ENCODE measurements around the gene GPR17.

The GPR17 gene

DNA sequence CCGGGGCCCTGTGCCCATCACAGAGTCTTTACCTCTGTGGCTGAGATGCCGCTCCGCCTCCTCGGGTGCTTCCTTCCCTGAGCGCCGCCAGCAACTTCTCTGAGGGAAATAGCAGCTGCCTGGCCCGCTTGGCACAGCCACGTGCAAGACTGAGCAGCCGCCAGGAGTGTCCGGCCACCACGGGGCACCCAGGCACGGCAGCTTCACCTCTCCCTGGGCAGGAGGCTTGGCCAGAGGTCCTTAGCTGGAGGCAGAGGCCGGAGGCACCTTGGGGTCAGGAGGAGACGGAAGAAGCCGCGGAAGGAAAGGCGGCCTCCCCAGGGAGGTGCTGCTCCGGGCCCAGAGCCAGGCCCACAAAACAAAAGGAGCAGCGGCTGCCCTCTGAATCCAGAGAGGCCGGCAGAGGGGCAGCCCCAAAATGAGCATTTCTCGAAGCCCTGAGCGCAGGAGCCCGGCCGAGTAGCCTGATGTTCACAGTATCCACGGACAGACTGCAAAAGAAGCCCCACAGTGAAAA lies 35.4 kb downstream of the GPR17 start:
- Histone ChIP-seq H3K27me3 (ENCODE audit: insufficient read depth, low read length) (peaks cover 27% of the 10 kb centered on the region), H3K9me3 (ENCODE audit: insufficient read depth, low read depth, low read length) (no peaks in the 10 kb centered on the region), H3K27ac (ENCODE audit: low read depth, low read length) (no peak overlapping the region), H3K9ac (ENCODE audit: low read depth, low read length) (no peak overlapping the region), H3K4me3 (ENCODE audit: low read length) (no peak overlapping the region), H3K36me3 (ENCODE audit: insufficient read depth, low read length) (no peaks in the 10 kb centered on the region), H3K4me1 (ENCODE audit: insufficient read depth, low read length) (no peaks in the 10 kb centered on the region)
- 88% methylated on average over 25 of the region's 25 CpGs for whole genome bisulfite sequencing

DNA sequence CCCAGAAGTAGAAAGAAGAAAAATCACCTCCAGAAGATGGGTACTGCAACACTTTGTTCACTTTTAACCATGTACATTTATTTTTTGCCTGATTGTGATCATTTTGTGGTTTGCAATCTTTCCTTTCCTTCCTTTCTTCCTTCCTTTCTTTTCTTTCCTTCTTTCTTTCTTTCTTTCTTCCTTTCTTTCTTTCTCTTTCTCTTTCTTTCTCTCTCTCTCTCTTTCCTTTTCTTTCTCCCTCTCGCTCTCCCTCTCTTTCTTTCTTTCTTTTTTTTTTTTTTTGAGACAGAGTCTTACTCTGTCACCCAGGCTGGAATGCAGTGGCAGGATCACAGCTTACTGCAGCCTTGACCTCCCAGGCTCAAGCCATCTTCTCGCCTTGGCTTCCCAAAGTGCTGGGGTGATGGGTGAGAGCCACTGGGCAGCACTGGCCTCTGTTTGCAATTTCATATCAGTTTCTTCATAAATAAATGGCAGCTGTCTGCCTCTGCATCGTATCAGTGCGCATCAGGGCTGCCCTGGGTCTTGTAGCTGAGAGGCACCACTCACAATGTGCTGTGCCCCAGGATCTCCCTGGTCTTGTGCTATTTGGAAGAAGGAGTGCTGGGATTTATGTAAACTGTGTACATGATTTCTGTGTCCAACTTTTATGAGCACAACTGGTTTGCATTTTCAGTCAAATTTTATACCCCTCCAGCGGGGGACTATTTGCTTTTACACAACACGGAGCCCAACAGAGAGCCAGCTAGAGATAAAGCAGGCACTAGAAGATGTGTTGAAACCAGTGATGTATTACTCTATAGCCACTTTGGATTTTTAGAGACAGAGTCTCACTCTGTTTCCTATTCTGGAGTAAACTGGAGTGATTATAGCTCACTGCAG lies 36.3 kb downstream of the GPR17 start:
- Histone ChIP-seq H3K36me3 (ENCODE audit: insufficient read depth, low read length) (no peaks in the 10 kb centered on the region), H3K4me3 (ENCODE audit: low read length) (no peak overlapping the region), H3K27ac (ENCODE audit: low read depth, low read length) (no peak overlapping the region), H3K4me1 (ENCODE audit: insufficient read depth, low read length) (no peaks in the 10 kb centered on the region), H3K27me3 (ENCODE audit: insufficient read depth, low read length) (peaks cover 18% of the 10 kb centered on the region), H3K9me3 (ENCODE audit: insufficient read depth, low read depth, low read length) (no peaks in the 10 kb centered on the region), H3K9ac (ENCODE audit: low read depth, low read length) (no peak overlapping the region)
- 93% methylated on average over 6 of the region's 6 CpGs for WGBS

DNA sequence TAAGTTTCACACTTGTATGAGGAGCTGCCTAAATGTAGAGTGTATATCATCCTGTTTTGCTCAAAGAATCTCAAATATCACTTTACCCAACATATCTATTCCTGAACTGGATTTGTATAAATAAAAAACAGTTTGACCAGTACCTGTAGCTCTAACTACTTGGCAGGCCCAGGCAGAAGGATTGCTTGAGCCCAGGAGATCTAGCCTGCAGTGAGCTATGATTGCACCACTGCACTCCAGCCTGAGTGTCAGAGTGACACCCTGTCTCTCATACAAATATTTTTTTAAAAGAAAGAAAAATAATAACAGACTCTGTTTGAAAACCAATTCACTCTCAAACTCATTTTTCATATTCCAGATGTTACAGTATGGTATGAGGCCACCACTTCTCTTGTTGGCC lies 37.1 kb downstream of the GPR17 start:
- Histone ChIP-seq H3K9ac (ENCODE audit: low read depth, low read length) (no peak overlapping the region), H3K27ac (ENCODE audit: low read depth, low read length) (no peak overlapping the region), H3K4me3 (ENCODE audit: low read length) (no peak overlapping the region), H3K9me3 (ENCODE audit: insufficient read depth, low read depth, low read length) (0 out of 2 replicates have a peak, but pooled peaks cover 2% of the 10 kb centered on the region), H3K36me3 (ENCODE audit: insufficient read depth, low read length) (no peaks in the 10 kb centered on the region), H3K27me3 (ENCODE audit: insufficient read depth, low read length) (peaks cover 10% of the 10 kb centered on the region), H3K4me1 (ENCODE audit: insufficient read depth, low read length) (no peaks in the 10 kb centered on the region)

DNA sequence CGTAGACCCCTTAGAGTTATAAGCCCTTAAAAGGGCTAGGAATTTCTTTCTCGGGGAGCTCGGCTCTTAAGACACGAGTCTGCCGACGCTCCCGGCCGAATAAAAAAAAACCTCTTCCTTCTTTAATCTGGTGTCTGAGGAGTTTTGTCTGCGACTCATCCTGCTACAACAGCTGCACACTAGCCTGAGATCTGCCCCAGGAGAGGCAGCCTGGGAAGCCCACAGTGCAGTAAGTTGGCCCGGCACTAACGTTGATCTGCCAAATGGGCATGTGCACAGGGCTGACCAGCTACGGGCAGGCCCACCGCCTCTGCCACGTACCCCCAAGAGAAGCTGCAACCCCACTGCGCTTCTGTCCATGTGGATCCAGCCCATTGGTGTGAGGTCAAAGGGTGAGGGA lies 37.8 kb downstream of the GPR17 start:
- Histone ChIP-seq H3K4me3 (ENCODE audit: low read length) (no peak overlapping the region), H3K9me3 (ENCODE audit: insufficient read depth, low read depth, low read length) (peaks cover 9% of the 10 kb centered on the region; the same call in 1 of the 2 replicates), H3K4me1 (ENCODE audit: insufficient read depth, low read length) (no peaks in the 10 kb centered on the region), H3K9ac (ENCODE audit: low read depth, low read length) (no peak overlapping the region), H3K36me3 (ENCODE audit: insufficient read depth, low read length) (no peaks in the 10 kb centered on the region), H3K27me3 (ENCODE audit: insufficient read depth, low read length) (peaks cover 3% of the 10 kb centered on the region; the same call in 1 of the 2 replicates), H3K27ac (ENCODE audit: low read depth, low read length) (no peak overlapping the region)
- WGBS = 84% methylated on average over 12 of the region's 15 CpGs

DNA sequence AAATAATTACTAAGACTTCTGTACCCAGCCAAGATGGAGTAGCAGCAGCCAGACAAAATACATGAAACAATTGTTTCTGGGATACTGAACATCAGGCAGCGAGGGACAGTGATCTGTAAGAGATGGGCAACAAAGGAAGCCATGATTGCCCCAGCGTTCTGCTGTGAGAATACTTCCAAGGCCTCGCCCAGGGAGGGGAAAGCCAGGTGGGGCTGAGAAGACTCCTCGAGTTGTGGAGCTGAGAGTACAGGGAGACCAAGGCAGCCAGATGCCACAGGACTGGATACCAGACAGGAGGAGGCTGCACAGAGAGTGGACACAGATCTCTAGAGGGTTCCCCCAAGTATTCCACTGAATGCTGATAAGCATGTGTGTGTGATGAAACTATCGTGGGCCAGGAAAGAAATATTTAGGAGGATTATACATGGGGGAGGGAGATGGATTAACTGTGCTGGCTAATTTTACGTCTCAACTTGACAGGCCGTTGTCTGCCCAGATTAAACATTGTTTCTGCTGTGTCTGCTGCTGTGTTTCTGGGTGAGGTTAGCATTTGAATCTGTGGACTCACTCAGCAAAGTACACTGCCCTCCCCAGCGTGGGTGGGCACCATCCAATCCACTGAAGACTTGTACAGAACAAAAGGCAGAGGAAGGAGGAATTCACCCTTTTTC lies 39.6 kb downstream of the GPR17 start:
- no peaks in the 10 kb centered on the region for H3K27me3 ChIP-seq (ENCODE audit: insufficient read depth, low read length)
- H3K36me3 ChIP-seq (ENCODE audit: insufficient read depth, low read length) = no peaks in the 10 kb centered on the region
- WGBS = 83% methylated on average over 8 of the region's 8 CpGs
- H3K27ac ChIP-seq (ENCODE audit: low read depth, low read length) = no peak overlapping the region
- no peaks in the 10 kb centered on the region for H3K4me1 ChIP-seq (ENCODE audit: insufficient read depth, low read length)
- no peak overlapping the region for H3K4me3 ChIP-seq (ENCODE audit: low read length)
- H3K9me3 ChIP-seq (ENCODE audit: insufficient read depth, low read depth, low read length) = peaks cover 18% of the 10 kb centered on the region
- H3K9ac ChIP-seq (ENCODE audit: low read depth, low read length) = no peak overlapping the region

DNA sequence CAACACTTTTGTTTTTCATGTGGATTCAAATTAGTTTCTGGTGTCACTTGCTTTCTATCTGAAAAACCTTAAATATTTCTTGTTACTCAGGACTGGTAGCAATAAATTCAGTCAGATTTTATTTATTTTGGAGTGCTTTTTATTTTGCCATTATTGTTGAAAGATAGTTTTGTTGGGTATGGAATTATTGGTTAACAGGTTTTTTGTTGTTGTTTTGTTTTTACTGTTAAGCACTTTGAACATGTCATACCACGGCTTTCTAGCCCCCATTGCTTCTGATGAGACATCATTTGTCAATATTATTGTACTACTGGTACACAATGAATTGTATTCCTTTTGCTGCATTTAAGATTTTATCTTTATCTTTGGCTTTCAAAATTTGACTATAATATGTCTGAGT lies 42.5 kb downstream of the GPR17 start:
- no peaks in the 10 kb centered on the region for H3K36me3 ChIP-seq (ENCODE audit: insufficient read depth, low read length)
- no peaks in the 10 kb centered on the region for H3K27me3 ChIP-seq (ENCODE audit: insufficient read depth, low read length)
- no peak overlapping the region for H3K4me3 ChIP-seq (ENCODE audit: low read length)
- no peak overlapping the region for H3K9ac ChIP-seq (ENCODE audit: low read depth, low read length)
- H3K4me1 ChIP-seq (ENCODE audit: insufficient read depth, low read length) = no peaks in the 10 kb centered on the region
- no peak overlapping the region for H3K27ac ChIP-seq (ENCODE audit: low read depth, low read length)
- H3K9me3 ChIP-seq (ENCODE audit: insufficient read depth, low read depth, low read length) = peaks cover 31% of the 10 kb centered on the region
- 86% methylated on average over 1 of the region's 1 CpG for WGBS

DNA sequence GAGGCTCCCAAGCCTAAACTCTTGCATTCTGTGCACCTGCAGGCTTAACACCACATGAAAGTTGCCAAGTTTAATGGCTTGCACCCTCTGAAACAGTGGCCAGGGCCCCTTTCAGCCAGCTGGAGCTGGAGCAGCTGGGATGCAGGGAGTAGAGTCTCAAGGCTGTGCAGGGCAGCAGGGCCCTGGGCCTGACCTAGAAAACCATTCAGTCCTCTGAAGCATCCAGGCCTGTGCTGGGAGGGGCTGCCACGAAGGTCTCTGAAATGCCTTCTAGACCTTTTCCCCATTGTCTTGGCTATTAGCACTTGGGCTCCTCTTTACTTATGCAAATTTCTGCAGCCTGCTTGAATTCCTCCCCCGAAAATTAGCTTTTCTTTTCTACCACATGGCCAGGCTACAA lies 44.7 kb downstream of the GPR17 start:
- Histone ChIP-seq H3K9me3 (ENCODE audit: insufficient read depth, low read depth, low read length) (peaks cover 31% of the 10 kb centered on the region), H3K4me3 (ENCODE audit: low read length) (no peak overlapping the region), H3K4me1 (ENCODE audit: insufficient read depth, low read length) (no peaks in the 10 kb centered on the region), H3K27me3 (ENCODE audit: insufficient read depth, low read length) (peaks cover 3% of the 10 kb centered on the region; the same call in 1 of the 2 replicates), H3K36me3 (ENCODE audit: insufficient read depth, low read length) (no peaks in the 10 kb centered on the region), H3K9ac (ENCODE audit: low read depth, low read length) (no peak overlapping the region), H3K27ac (ENCODE audit: low read depth, low read length) (no peak overlapping the region)
- WGBS = 71% methylated on average over 2 of the region's 2 CpGs

DNA sequence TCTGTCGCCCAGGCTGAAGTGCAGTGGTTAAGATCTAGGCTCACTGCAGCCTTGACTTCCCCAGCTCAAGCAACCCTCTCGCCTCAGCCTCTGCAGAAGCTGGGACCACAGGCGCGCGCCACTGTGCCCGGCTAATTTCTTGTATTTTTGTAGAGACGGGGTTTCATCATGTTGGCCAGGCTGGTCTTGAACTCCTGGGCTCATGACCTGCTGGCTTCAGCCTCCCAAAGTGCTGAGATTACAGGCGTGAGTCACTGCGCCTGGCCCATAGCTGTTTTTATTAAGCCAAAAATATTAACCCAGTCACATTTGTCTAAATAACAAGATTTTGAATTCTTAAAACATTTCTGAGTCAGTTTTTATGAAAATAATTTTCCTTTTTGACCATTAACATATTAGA lies 49.0 kb downstream of the GPR17 start:
- Histone ChIP-seq H3K4me1 (ENCODE audit: insufficient read depth, low read length) (peaks cover under 1% of the 10 kb centered on the region; the same call in 1 of the 2 replicates), H3K27ac (ENCODE audit: low read depth, low read length) (no peak overlapping the region), H3K4me3 (ENCODE audit: low read length) (no peak overlapping the region), H3K9me3 (ENCODE audit: insufficient read depth, low read depth, low read length) (peaks cover 19% of the 10 kb centered on the region), H3K9ac (ENCODE audit: low read depth, low read length) (no peak overlapping the region), H3K27me3 (ENCODE audit: insufficient read depth, low read length) (peaks cover 3% of the 10 kb centered on the region; the same call in 1 of the 2 replicates), H3K36me3 (ENCODE audit: insufficient read depth, low read length) (no peaks in the 10 kb centered on the region)
- WGBS = 97% methylated on average over 9 of the region's 9 CpGs

DNA sequence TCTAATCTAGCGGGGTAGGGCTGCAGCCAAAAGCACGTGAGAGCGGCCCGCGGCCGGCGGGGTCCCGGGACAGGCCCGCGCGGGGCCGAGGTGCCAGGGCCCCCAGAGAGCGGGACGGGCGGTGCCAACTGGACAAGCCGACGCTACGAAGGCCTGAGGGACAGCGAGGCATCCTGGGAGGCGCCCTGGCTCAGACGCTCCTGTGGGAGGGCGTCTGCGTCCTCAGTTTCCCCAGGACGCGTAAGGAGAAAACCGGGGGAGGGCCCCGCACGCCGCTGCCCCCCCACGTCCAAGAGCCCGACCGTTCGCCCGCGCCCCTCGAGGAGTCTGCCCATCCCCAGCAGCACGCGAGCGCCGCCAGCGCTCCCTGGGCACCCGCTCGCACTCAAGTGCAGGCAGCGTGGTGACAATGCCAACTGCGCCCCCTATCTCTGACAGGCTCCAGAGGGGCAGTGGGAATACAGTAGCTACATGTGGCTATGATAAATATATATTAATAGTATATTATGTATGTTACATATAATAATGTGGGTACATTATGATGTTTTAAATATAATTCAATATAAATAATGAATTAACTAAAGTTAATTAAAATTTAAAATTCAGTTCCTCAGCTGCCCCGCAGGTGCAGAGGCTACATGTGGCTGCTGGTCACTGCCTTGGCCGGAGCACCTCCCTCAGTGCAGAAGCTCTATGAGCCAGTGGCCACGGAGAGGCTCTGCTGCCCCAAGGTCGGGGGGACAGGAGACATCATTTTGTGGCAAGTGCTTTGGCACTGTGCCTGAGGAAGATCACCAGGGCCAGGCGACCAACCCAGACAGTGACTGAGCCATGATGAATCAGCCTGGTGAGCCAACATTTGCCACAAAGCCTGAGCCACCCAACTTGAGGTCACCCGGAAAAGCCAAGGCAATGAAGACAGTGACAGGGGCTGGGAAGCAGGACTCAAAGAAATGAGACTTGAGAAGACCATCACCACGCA lies 49.8 kb downstream of the GPR17 start:
- H3K27ac ChIP-seq (ENCODE audit: low read depth, low read length) = no peak overlapping the region
- WGBS = 92% methylated on average over 52 of the region's 52 CpGs
- peaks cover 3% of the 10 kb centered on the region; the same call in 1 of the 2 replicates for H3K27me3 ChIP-seq (ENCODE audit: insufficient read depth, low read length)
- H3K9ac ChIP-seq (ENCODE audit: low read depth, low read length) = no peak overlapping the region
- peaks cover 8% of the 10 kb centered on the region for H3K4me1 ChIP-seq (ENCODE audit: insufficient read depth, low read length)
- no peaks in the 10 kb centered on the region for H3K36me3 ChIP-seq (ENCODE audit: insufficient read depth, low read length)
- H3K9me3 ChIP-seq (ENCODE audit: insufficient read depth, low read depth, low read length) = peaks cover 11% of the 10 kb centered on the region
- H3K4me3 ChIP-seq (ENCODE audit: low read length) = no peak overlapping the region

DNA sequence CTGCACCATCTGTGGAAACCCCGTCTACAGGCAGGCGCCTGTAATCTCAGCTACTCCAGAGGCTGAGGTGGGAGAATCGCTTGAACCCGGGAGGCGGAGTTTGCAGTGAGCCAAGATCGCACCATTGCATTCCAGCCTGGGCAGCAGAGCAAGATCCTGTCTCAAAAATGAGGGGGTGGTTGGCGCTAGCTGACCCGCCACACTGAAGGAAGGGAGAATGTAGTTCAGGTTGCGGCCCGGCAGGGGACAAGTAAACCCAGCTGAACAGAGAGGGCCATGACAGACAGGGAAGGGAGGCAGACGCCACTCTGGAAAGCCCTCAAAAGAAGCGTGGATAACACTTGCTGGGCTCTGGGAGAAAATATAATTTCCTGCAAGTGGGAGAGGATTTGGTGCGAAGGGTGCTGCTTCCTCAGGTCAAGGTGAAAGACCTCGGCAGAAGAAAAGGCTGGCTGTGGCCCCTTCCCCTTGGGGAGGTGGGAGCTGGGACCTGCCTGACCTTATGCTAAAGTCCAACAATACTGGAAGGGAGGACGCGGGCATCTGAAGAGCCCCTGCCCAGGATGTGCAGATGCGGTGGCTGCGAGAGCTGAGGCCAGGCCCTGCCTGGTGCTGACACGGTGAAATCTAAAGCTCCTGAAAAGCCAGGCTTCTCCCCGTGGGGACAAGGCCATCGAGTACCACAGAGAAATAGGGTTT lies 51.7 kb downstream of the GPR17 start:
- WGBS = 94% methylated on average over 21 of the region's 21 CpGs
- Histone ChIP-seq H3K9me3 (ENCODE audit: insufficient read depth, low read depth, low read length) (no peaks in the 10 kb centered on the region), H3K4me3 (ENCODE audit: low read length) (no peak overlapping the region), H3K4me1 (ENCODE audit: insufficient read depth, low read length) (peaks cover 15% of the 10 kb centered on the region), H3K36me3 (ENCODE audit: insufficient read depth, low read length) (no peaks in the 10 kb centered on the region), H3K9ac (ENCODE audit: low read depth, low read length) (no peak overlapping the region), H3K27me3 (ENCODE audit: insufficient read depth, low read length) (peaks cover 3% of the 10 kb centered on the region; the same call in 1 of the 2 replicates), H3K27ac (ENCODE audit: low read depth, low read length) (no peak overlapping the region)
